ENCODE data around the gene PHF23.

The PHF23 gene

DNA sequence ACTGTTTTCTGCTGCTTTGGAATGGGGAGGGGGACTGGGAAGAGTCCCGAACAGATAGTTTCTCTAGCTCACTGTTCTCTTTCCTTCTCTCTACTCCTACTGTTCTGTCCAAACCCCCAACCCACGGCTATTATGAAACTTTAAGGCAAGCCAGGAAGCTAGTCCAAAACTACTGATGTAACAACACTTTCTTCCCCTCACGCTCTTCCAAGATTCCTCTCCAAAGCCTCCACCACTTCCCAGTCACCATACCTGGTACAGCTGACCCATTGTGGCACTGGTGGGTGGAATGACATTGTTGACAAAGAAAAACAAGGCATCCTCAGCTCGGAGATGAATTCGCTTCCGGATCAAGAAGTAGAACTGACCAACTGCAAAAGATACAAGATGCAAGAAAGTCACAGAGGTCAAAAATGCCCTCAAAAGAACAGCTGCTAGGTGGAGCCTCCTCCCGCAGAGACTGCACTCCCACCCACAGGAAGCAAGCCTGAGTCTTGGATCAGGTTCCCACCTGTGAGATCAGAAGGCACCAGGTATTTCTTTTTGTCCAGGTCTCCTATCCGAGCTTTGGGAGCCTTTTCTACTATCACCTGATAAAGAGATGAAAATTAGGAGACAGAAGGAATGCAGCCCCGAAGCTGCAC is 2.0 kb upstream of the PHF23 start:
- no peak overlapping the region for H2AK5ac ChIP-seq (ENCODE audit: low read depth, low read length)
- no peak overlapping the region for H2BK15ac ChIP-seq (ENCODE audit: low read length)
- H3K9ac ChIP-seq (ENCODE audit: low read depth, low read length, poor library complexity) = no peak overlapping the region
- no peak overlapping the region for H3K4ac ChIP-seq (ENCODE audit: low read length)
- no peaks in the 10 kb centered on the region for H3K27me3 ChIP-seq (ENCODE audit: control insufficient read depth in 3 of 3, insufficient read depth in 3 of 3, low read depth in 1 of 3, low read length in 3 of 3)
- H3K14ac ChIP-seq (ENCODE audit: low read length) = no peak overlapping the region
- no peak for DNase-seq (ENCODE audit: low spot score)
- H3K18ac ChIP-seq (ENCODE audit: low read length) = no peak overlapping the region
- no peaks in the 10 kb centered on the region for H3K9me3 ChIP-seq (replicated peaks in 1 of 2; ENCODE audit: control insufficient read depth in 2 of 2, insufficient read depth in 1 of 2, low read depth in 1 of 2, low read length in 2 of 2)
- H3K4me2 ChIP-seq (ENCODE audit: insufficient read depth, low read length, poor library complexity, severe bottlenecking) = peak overlapping the region; percentile 77
- no peak overlapping the region for H4K8ac ChIP-seq (ENCODE audit: low read depth, low read length)
- no peak overlapping the region for H3K27ac ChIP-seq (replicated peaks; ENCODE audit: low read length)
- WGBS, 2 donors (ENCODE audit: extremely low coverage in 2 of 2, insufficient read length in 2 of 2, insufficient replicate concordance in 1 of 2) = no CpG with 5 or more reads among the region's 9 CpGs
- H4K91ac ChIP-seq (ENCODE audit: low read depth, low read length, poor library complexity) = no peak overlapping the region
- H2BK120ac ChIP-seq (ENCODE audit: low read depth, low read length) = no peak overlapping the region
- H3K23ac ChIP-seq (ENCODE audit: low read depth, low read length, poor library complexity) = no peak overlapping the region
- H3K4me1 ChIP-seq (ENCODE audit: control insufficient read depth in 2 of 2, insufficient read depth in 1 of 2, low read depth in 1 of 2, low read length in 2 of 2) = peaks cover 7 to 24% of the 10 kb centered on the region in 2 donors
- H2AFZ ChIP-seq (ENCODE audit: low read length) = no peak overlapping the region
- H3K79me1 ChIP-seq (ENCODE audit: low read depth, low read length) = peaks cover 9% of the 10 kb centered on the region
- H3K4me3 ChIP-seq (ENCODE audit: low read length in 2 of 2) = peak overlapping the region; percentile 90 to 94
- no peak overlapping the region for H2BK12ac ChIP-seq (ENCODE audit: low read length)
- H2BK5ac ChIP-seq (ENCODE audit: low read length) = no peak overlapping the region
- H3K36me3 ChIP-seq (replicated peaks in 1 of 2; ENCODE audit: control insufficient read depth in 2 of 2, insufficient read depth in 2 of 2, low read length in 2 of 2) = peaks cover 35 to 58% of the 10 kb centered on the region in 2 donors

GRCh38 chr17:7240375-7240774 is 1.1 kb upstream of the PHF23 start:
- Histone ChIP-seq H3K9me3 (replicated peaks in 1 of 2; ENCODE audit: control insufficient read depth in 2 of 2, insufficient read depth in 1 of 2, low read depth in 1 of 2, low read length in 2 of 2) (no peaks in the 10 kb centered on the region), H2AK5ac (ENCODE audit: low read depth, low read length) (no peak overlapping the region), H2BK15ac (ENCODE audit: low read length) (no peak overlapping the region), H3K27me3 (ENCODE audit: control insufficient read depth in 3 of 3, insufficient read depth in 3 of 3, low read depth in 1 of 3, low read length in 3 of 3) (no peaks in the 10 kb centered on the region), H3K79me1 (ENCODE audit: low read depth, low read length) (peaks cover 14% of the 10 kb centered on the region), H3K18ac (ENCODE audit: low read length) (no peak overlapping the region), H3K9ac (ENCODE audit: low read depth, low read length, poor library complexity) (no peak overlapping the region), H2BK12ac (ENCODE audit: low read length) (no peak overlapping the region), H3K4ac (ENCODE audit: low read length) (no peak overlapping the region), H3K14ac (ENCODE audit: low read length) (no peak overlapping the region), H3K23ac (ENCODE audit: low read depth, low read length, poor library complexity) (no peak overlapping the region), H2BK5ac (ENCODE audit: low read length) (no peak overlapping the region), H3K4me3 (ENCODE audit: low read length in 2 of 2) (peak overlapping the region in 1 of 2 donors; percentile 94), H2AFZ (ENCODE audit: low read length) (no peak overlapping the region), H3K27ac (replicated peaks; ENCODE audit: low read length) (no peak overlapping the region), H4K8ac (ENCODE audit: low read depth, low read length) (no peak overlapping the region), H3K4me1 (ENCODE audit: control insufficient read depth in 2 of 2, insufficient read depth in 1 of 2, low read depth in 1 of 2, low read length in 2 of 2) (peaks cover 7 to 24% of the 10 kb centered on the region in 2 donors), H4K91ac (ENCODE audit: low read depth, low read length, poor library complexity) (no peak overlapping the region), H2BK120ac (ENCODE audit: low read depth, low read length) (no peak overlapping the region), H3K4me2 (ENCODE audit: insufficient read depth, low read length, poor library complexity, severe bottlenecking) (no peak overlapping the region), H3K36me3 (replicated peaks in 1 of 2; ENCODE audit: control insufficient read depth in 2 of 2, insufficient read depth in 2 of 2, low read length in 2 of 2) (peaks cover 37 to 59% of the 10 kb centered on the region in 2 donors)
- WGBS, 2 donors (ENCODE audit: extremely low coverage in 2 of 2, insufficient read length in 2 of 2, insufficient replicate concordance in 1 of 2) = no CpG with 5 or more reads among the region's 4 CpGs
- no peak for DNase-seq (ENCODE audit: low spot score)

DNA sequence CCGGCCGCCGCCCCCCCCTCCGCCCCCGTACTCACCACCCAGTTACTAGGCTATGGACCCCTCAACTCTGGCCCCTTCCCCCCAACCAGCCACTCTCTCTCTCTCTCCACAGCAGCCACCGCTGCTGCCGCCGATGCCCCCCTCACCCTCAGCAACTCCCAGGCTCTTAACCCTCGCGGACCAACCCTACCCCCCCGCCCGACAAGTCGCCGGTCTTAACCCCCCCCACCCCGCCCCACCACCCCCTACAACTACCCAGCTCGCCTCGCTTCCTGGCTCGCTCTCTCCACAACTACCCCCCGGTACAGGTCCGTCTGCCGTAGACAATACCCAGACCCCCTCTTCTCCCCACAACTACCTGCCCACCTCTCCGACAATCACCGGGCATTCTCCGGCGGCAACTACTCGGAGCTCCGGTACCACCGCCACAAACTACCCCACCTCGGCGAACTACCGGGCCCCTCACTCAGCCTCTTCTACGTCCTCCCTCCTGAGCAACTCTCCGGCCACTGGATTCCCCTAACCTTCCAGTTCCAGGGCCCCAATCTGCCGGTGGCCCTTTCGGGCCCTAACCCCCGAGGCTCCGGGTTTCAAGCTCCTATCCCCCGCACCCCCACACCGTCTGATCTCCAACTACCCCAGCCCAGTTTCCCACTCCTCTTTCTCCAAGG is 702 bp downstream of the PHF23 start:
- Histone ChIP-seq H3K27ac (replicated peaks; ENCODE audit: low read length) (peak overlapping the region; percentile 63), H4K8ac (ENCODE audit: low read depth, low read length) (no peak overlapping the region), H3K4me3 (ENCODE audit: low read length in 2 of 2) (peak overlapping the region; percentile 93 to 97), H3K23ac (ENCODE audit: low read depth, low read length, poor library complexity) (peak overlapping the region; percentile 82), H3K27me3 (ENCODE audit: control insufficient read depth in 3 of 3, insufficient read depth in 3 of 3, low read depth in 1 of 3, low read length in 3 of 3) (no peaks in the 10 kb centered on the region), H3K79me1 (ENCODE audit: low read depth, low read length) (peaks cover 18% of the 10 kb centered on the region), H3K18ac (ENCODE audit: low read length) (peak overlapping the region; percentile 97), H3K4me1 (ENCODE audit: control insufficient read depth in 2 of 2, insufficient read depth in 1 of 2, low read depth in 1 of 2, low read length in 2 of 2) (peaks cover 12 to 30% of the 10 kb centered on the region in 2 donors), H2BK15ac (ENCODE audit: low read length) (peak overlapping the region; percentile 69), H3K36me3 (replicated peaks in 1 of 2; ENCODE audit: control insufficient read depth in 2 of 2, insufficient read depth in 2 of 2, low read length in 2 of 2) (peaks cover 38 to 53% of the 10 kb centered on the region in 2 donors), H2BK5ac (ENCODE audit: low read length) (peak overlapping the region; percentile 97), H2BK120ac (ENCODE audit: low read depth, low read length) (peak overlapping the region; percentile 18), H2AK5ac (ENCODE audit: low read depth, low read length) (peak overlapping the region; percentile 97), H3K4ac (ENCODE audit: low read length) (no peak overlapping the region), H3K9me3 (replicated peaks in 1 of 2; ENCODE audit: control insufficient read depth in 2 of 2, insufficient read depth in 1 of 2, low read depth in 1 of 2, low read length in 2 of 2) (no peaks in the 10 kb centered on the region), H4K91ac (ENCODE audit: low read depth, low read length, poor library complexity) (no peak overlapping the region), H2BK12ac (ENCODE audit: low read length) (no peak overlapping the region), H2AFZ (ENCODE audit: low read length) (peak overlapping the region; percentile 42), H3K4me2 (ENCODE audit: insufficient read depth, low read length, poor library complexity, severe bottlenecking) (peak overlapping the region; percentile 41), H3K9ac (ENCODE audit: low read depth, low read length, poor library complexity) (peak overlapping the region; percentile 94), H3K14ac (ENCODE audit: low read length) (peak overlapping the region; percentile 76)
- DNase-seq (ENCODE audit: low spot score) = no peak
- no CpG with 5 or more reads among the region's 39 CpGs for WGBS, 2 donors (ENCODE audit: extremely low coverage in 2 of 2, insufficient read length in 2 of 2, insufficient replicate concordance in 1 of 2)

DNA sequence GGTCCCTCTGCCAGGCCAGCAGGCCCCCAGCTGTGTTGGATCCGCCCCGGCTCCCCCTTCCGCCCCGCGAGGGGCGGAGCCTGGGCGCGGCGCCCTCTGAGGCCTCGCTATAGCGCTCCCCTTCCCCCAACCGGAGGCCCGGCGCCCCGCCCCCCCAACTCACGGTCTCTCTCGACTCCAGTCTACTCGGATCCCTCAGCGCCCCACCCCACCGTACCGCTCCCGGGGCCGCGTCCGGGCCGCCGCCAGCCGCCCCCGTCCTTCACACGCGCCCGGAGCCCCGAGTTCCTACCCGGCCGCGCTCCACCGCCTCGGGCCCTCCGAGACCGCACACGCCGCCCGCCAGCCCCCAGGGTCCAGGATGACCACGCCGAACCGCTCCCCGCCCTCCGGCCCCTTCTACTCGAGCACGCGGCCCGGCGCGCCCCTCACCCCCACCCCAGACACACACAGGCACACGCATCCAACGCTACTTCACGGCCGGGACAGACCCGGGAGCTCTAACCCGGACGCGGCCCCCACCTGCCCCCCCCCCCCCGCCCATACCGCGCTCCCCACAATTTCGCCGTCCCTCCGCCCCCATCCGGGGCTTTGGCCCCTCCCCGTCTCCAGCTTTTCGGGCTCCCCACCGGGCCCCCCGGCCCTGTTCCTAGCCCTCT is 1.4 kb downstream of the PHF23 start:
- Histone ChIP-seq H3K9me3 (replicated peaks in 1 of 2; ENCODE audit: control insufficient read depth in 2 of 2, insufficient read depth in 1 of 2, low read depth in 1 of 2, low read length in 2 of 2) (no peaks in the 10 kb centered on the region), H3K18ac (ENCODE audit: low read length) (peak overlapping the region; percentile 98), H3K27me3 (ENCODE audit: control insufficient read depth in 3 of 3, insufficient read depth in 3 of 3, low read depth in 1 of 3, low read length in 3 of 3) (no peaks in the 10 kb centered on the region), H3K27ac (replicated peaks; ENCODE audit: low read length) (peak overlapping the region; percentile 76), H2AK5ac (ENCODE audit: low read depth, low read length) (peak overlapping the region; percentile 74), H3K9ac (ENCODE audit: low read depth, low read length, poor library complexity) (peak overlapping the region; percentile 87), H4K91ac (ENCODE audit: low read depth, low read length, poor library complexity) (no peak overlapping the region), H3K79me1 (ENCODE audit: low read depth, low read length) (peaks cover 18% of the 10 kb centered on the region), H3K4me3 (ENCODE audit: low read length in 2 of 2) (peak overlapping the region; percentile 93 to 97), H4K8ac (ENCODE audit: low read depth, low read length) (no peak overlapping the region), H2BK15ac (ENCODE audit: low read length) (peak overlapping the region; percentile 12), H3K14ac (ENCODE audit: low read length) (no peak overlapping the region), H2BK120ac (ENCODE audit: low read depth, low read length) (no peak overlapping the region), H3K4ac (ENCODE audit: low read length) (peak overlapping the region; percentile 44), H3K23ac (ENCODE audit: low read depth, low read length, poor library complexity) (peak overlapping the region; percentile 73), H3K4me1 (ENCODE audit: control insufficient read depth in 2 of 2, insufficient read depth in 1 of 2, low read depth in 1 of 2, low read length in 2 of 2) (peaks cover 14 to 25% of the 10 kb centered on the region in 2 donors), H2AFZ (ENCODE audit: low read length) (peak overlapping the region; percentile 54), H3K4me2 (ENCODE audit: insufficient read depth, low read length, poor library complexity, severe bottlenecking) (peak overlapping the region; percentile 51), H2BK5ac (ENCODE audit: low read length) (peak overlapping the region; percentile 85), H3K36me3 (replicated peaks in 1 of 2; ENCODE audit: control insufficient read depth in 2 of 2, insufficient read depth in 2 of 2, low read length in 2 of 2) (peaks cover 38 to 47% of the 10 kb centered on the region in 2 donors), H2BK12ac (ENCODE audit: low read length) (no peak overlapping the region)
- peak; percentile 74 for DNase-seq (ENCODE audit: low spot score)
- WGBS, 2 donors (ENCODE audit: extremely low coverage in 2 of 2, insufficient read length in 2 of 2, insufficient replicate concordance in 1 of 2) = no CpG with 5 or more reads among the region's 73 CpGs

Data from neuronal stem cell (in vitro differentiated cells).